GM12878 (cell line): Measurements from ENCODE around the gene CNTNAP2. TPM values are rescaled to one million over a fixed set of nuclear protein-coding genes. Genes with fewer than 3 reads are reported as not detected.

ENCODE experiments used
- ATAC-seq: fragments of 200-7000 bp; cut with Tn5 transposase; 3 replicates; pipeline ENCODE4 v1.9.1; 2020; ENCODE audit warnings: mild to moderate bottlenecking, moderate library complexity
- BruUV-seq: library from RNA; stranded (reverse); fragments of 400-500 nt; replicated peaks from 2 replicates; lab custom pipeline; 2021; lab: Mats Ljungman, UMichigan
- CTCF ChIA-PET: fragments of 300-600 bp; sonication (Branson Sonifier 250); formaldehyde crosslinking; extraction: SDS; loops from one replicate; lab custom pipeline; 2021; ENCODE audit warnings: inconsistent platforms; lab: Yijun Ruan, JAX
- POLR2A ChIA-PET: fragments of 350-600 bp; formaldehyde crosslinking; extraction: SDS; loops from one replicate; lab custom pipeline; 2021; ENCODE audit warnings: inconsistent platforms; lab: Charles Lee
- RAD21 ChIA-PET: fragments of 300-600 bp; sonication (Branson Sonifier 250); formaldehyde crosslinking; loops from one replicate; lab custom pipeline; 2023; ENCODE audit warnings: antibody characterized with exemption; ENCODE audit not compliant: unreplicated experiment; lab: Charles Lee
- SMC1A ChIA-PET: fragments of 300-600 bp; sonication (Branson Sonifier 250); formaldehyde crosslinking; loops from one replicate; lab custom pipeline; 2023; ENCODE audit not compliant: unreplicated experiment, uncharacterized antibody; lab: Charles Lee
- DNase-seq: peaks from one replicate; pipeline ENCODE4 v3.0.0-alpha.2; 2011; ENCODE audit warnings: low read depth, low spot score
- FAIRE-seq: peaks from 3 replicates; lab custom pipeline; 2011; peaks lifted over from hg19 to GRCh38; lab: Jason Lieb, UNC
- H2AFZ ChIP-seq: 2 replicates; pipeline ENCODE4 v1.6.0; 2011; ENCODE audit warnings: low read depth, low read length, control low read depth; ENCODE audit not compliant: control insufficient read depth
- H3K27ac ChIP-seq: 2 replicates; pipeline ENCODE4 v1.5.1; 2011; ENCODE audit warnings: control low read depth; ENCODE audit not compliant: control insufficient read depth, insufficient read depth
- H3K27me3 ChIP-seq, 2 experiments: replicated peaks in 1 of 2; 2 replicates each; pipeline versions ENCODE4 v1.6.0 to v1.6.1; 2011; ENCODE audit warnings: low read length in 1 of 2; ENCODE audit not compliant: control insufficient read depth in 2 of 2, insufficient read depth in 2 of 2
- H3K36me3 ChIP-seq, 2 experiments: 2 replicates each; pipeline ENCODE4 v1.5.1; 2011; ENCODE audit warnings: low read length in 1 of 2; ENCODE audit not compliant: control insufficient read depth in 2 of 2, insufficient read depth in 2 of 2
- H3K4me1 ChIP-seq: 2 replicates; pipeline ENCODE4 v1.6.1; 2011; ENCODE audit warnings: mild to moderate bottlenecking, low read length, moderate library complexity, mixed read lengths; ENCODE audit not compliant: control insufficient read depth, insufficient read depth
- H3K4me2 ChIP-seq: 2 replicates; pipeline ENCODE4 v1.6.0; 2011; ENCODE audit warnings: control low read depth; ENCODE audit not compliant: control insufficient read depth, insufficient read depth
- H3K4me3 ChIP-seq: fragments of 200-600 bp; sonication (generic); 2 replicates; pipeline ENCODE4 v1.5.1; 2016
- H3K79me2 ChIP-seq: 2 replicates; pipeline ENCODE4 v1.6.0; 2011; ENCODE audit warnings: low read length; ENCODE audit not compliant: control insufficient read depth, insufficient read depth
- H3K9ac ChIP-seq: 2 replicates; pipeline ENCODE4 v1.8.0; 2011; ENCODE audit warnings: low read length, control low read depth, mixed read lengths; ENCODE audit not compliant: control insufficient read depth, insufficient read depth
- H3K9me3 ChIP-seq: replicated peaks from 3 replicates; pipeline ENCODE4 v1.5.1; 2011; ENCODE audit warnings: mild to moderate bottlenecking, low read length; ENCODE audit not compliant: control insufficient read depth, insufficient read depth
- H4K20me1 ChIP-seq: 2 replicates; pipeline ENCODE4 v1.6.0; 2011; ENCODE audit not compliant: control insufficient read depth, insufficient read depth
- BHLHE40 ChIP-seq, 2 experiments: fragments of 450-650 bp in 1 of 2; IDR thresholded peaks; 2 replicates each; pipeline ENCODE4 v1.6.1; 2011 to 2017; ENCODE audit warnings: low read depth in 2 of 2, borderline replicate concordance in 1 of 2, improper control_type of control experiment in 1 of 2, low read length in 1 of 2, mild to moderate bottlenecking in 1 of 2
- EED ChIP-seq: sonication (generic); IDR thresholded peaks from 2 replicates; pipeline ENCODE4 v1.6.1; 2016; ENCODE audit warnings: antibody characterized with exemption, low read depth
- ETV6 ChIP-seq, 2 experiments: fragments of 450-650 bp in 1 of 2; IDR thresholded peaks in 1 of 2; conservative IDR thresholded peaks in 1 of 2; 2 replicates each; pipeline ENCODE4 v1.6.1; 2014; ENCODE audit warnings: antibody characterized with exemption in 1 of 2, borderline replicate concordance in 1 of 2, low read depth in 1 of 2, mild to moderate bottlenecking in 1 of 2, moderate library complexity in 1 of 2
- FOXK2 ChIP-seq: fragments of 450-650 bp; IDR thresholded peaks from 2 replicates; pipeline ENCODE4 v1.6.1; 2017; ENCODE audit warnings: mild to moderate bottlenecking, moderate library complexity
- IRF5 ChIP-seq: fragments of 450-650 bp; IDR thresholded peaks from 2 replicates; pipeline ENCODE4 v1.6.1; 2017; ENCODE audit warnings: borderline replicate concordance
- MEF2B ChIP-seq: fragments of 450-650 bp; IDR thresholded peaks from 2 replicates; pipeline ENCODE4 v1.6.1; 2018; ENCODE audit warnings: mild to moderate bottlenecking, moderate library complexity; ENCODE audit not compliant: partially characterized antibody, poor library complexity, severe bottlenecking
- NFYB ChIP-seq: IDR thresholded peaks from 2 replicates; pipeline ENCODE4 v1.6.1; 2011; ENCODE audit warnings: low read depth, mild to moderate bottlenecking, low read length, improper control_type of control experiment, moderate library complexity; ENCODE audit not compliant: insufficient read depth
- NR2C1 ChIP-seq: fragments of 450-650 bp; IDR thresholded peaks from 2 replicates; pipeline ENCODE4 v1.6.1; 2017; ENCODE audit warnings: antibody characterized with exemption, mild to moderate bottlenecking, moderate library complexity
- POLR2AphosphoS2 ChIP-seq: IDR thresholded peaks from 2 replicates; pipeline ENCODE4 v1.6.1; 2011; ENCODE audit warnings: low read depth, mild to moderate bottlenecking, low read length, improper control_type of control experiment, moderate library complexity
- POLR2AphosphoS5 ChIP-seq: IDR thresholded peaks from 2 replicates; pipeline ENCODE4 v1.6.1; 2011; ENCODE audit warnings: mild to moderate bottlenecking, low read length, inconsistent platforms
- RAD21 ChIP-seq: IDR thresholded peaks from 2 replicates; pipeline ENCODE4 v1.6.1; 2011; ENCODE audit warnings: mild to moderate bottlenecking, low read depth, low read length, moderate library complexity; ENCODE audit not compliant: insufficient read depth
- RUNX3 ChIP-seq: IDR thresholded peaks from 2 replicates; pipeline ENCODE4 v1.6.1; 2012; ENCODE audit warnings: low read length, inconsistent platforms
- SIX5 ChIP-seq: IDR thresholded peaks from 2 replicates; pipeline ENCODE4 v1.6.1; 2011; ENCODE audit warnings: mild to moderate bottlenecking, low read depth, low read length, moderate library complexity; ENCODE audit not compliant: severe bottlenecking
- TAF1 ChIP-seq: IDR thresholded peaks from 2 replicates; pipeline ENCODE4 v1.6.1; 2011; ENCODE audit warnings: mild to moderate bottlenecking, low read depth, low read length, borderline replicate concordance
- TARDBP ChIP-seq: IDR thresholded peaks from 2 replicates; pipeline ENCODE4 v1.6.1; 2016; ENCODE audit warnings: borderline replicate concordance
- TCF7 ChIP-seq: IDR thresholded peaks from 2 replicates; pipeline ENCODE4 v1.6.1; 2014; ENCODE audit warnings: antibody characterized with exemption, borderline replicate concordance
- ZNF384 ChIP-seq: IDR thresholded peaks from 2 replicates; pipeline ENCODE4 v1.6.1; 2012; ENCODE audit warnings: low read depth, mild to moderate bottlenecking, low read length, improper control_type of control experiment, borderline replicate concordance
- WGBS: methylation state at CpG from one replicate; pipeline ENCODE4 v1.1.6; 2016; ENCODE audit warnings: low lambda C conversion rate; ENCODE audit not compliant: insufficient replicate concordance, insufficient coverage; ENCODE audit errors: missing lambda C conversion rate; 5-methylcytosine and 5-hydroxymethylcytosine counted together
- in situ Hi-C: fragments of 300-500 bp; cut with MboI; formaldehyde crosslinking; loops from 9 replicates; pipeline ENCODE4 v1.14.3; 2018; ENCODE audit warnings: mixed read lengths
- intact Hi-C: fragments of 100-400 bp; cut with micrococcal nuclease; formaldehyde crosslinking; loops from one replicate; pipeline ENCODE4 v1.14.2; 2022; ENCODE audit not compliant: unreplicated experiment
- polyA plus RNA-seq, 11 experiments: library from polyadenylated mRNA; depleted of rRNA in 4 of 11; unstranded in 6 of 11; stranded (reverse) in 5 of 11; fragments of >200 nt; fragmentation: Nextera tagmentation in 4 of 11; fragmentation: Illumina TruSeq in 1 of 11; extraction: Ambion mirVana in 4 of 11; extraction: Trizol in 1 of 11; gene quantifications; 1 replicate in 1 of 11; 2 replicates in 10 of 11; pipeline versions ENCODE4 v1.2.1 to v1.2.3, GENCODE V29; 2011 to 2016; ENCODE audit warnings: inconsistent platforms in 2 of 11, missing spikeins in 2 of 11, low read depth in 1 of 11
- total RNA-seq, 4 experiments: library from RNA; depleted of rRNA in 3 of 4; stranded (reverse); fragments of >200 nt in 3 of 4; fragmentation: Illumina TruSeq in 1 of 4; extraction: Trizol in 1 of 4; gene quantifications; 2 replicates each; pipeline versions ENCODE4 v1.2.1 to v1.2.3, GENCODE V29; 2013 to 2021

CNTNAP2 gene
- total and polyA plus RNA-seq, 10 of the 15 experiments (the other 5 are each of a cell fraction or from before 2014, with no cell fraction given) = 0.03 to 0.08 (median 0.03) TPM; not detected in 7

GRCh38 chr7:148155000-148155399, 2038.4 kb downstream of the CNTNAP2 start:
- no peaks in the 10 kb centered on the region for H3K79me2 ChIP-seq
- H3K9ac ChIP-seq = no peak overlapping the region
- H3K36me3 ChIP-seq = no peaks in the 10 kb centered on the region
- H3K4me3 ChIP-seq = no peak overlapping the region
- ATAC-seq (no peak), FAIRE-seq (no peak), DNase-seq (no peak)
- H3K4me1 ChIP-seq = no peaks in the 10 kb centered on the region
- no TSS peak for BruUV-seq
- no peak overlapping the region for H2AFZ ChIP-seq
- in situ Hi-C loops (no loop called here), intact Hi-C loops (no loop called here)
- TF ChIP-seq NR2C1 (no peak), POLR2AphosphoS2 (no peak), SIX5 (no peak), IRF5 (no peak), TAF1 (no peak), TARDBP (no peak), ZNF384 (no peak), BHLHE40 (IDR thresholded peaks at IDR 0.05; ENCODE audit: borderline replicate concordance in 1 of 2, low read depth in 2 of 2, low read length in 1 of 2) (no peak), POLR2AphosphoS5 (no peak), TCF7 (no peak), FOXK2 (no peak), EED (no peak), NFYB (no peak), RAD21 (no peak), RUNX3 (no peak), MEF2B (no peak), ETV6 (conservative IDR thresholded peaks at IDR 0.05 in 1 of 2, IDR thresholded peaks at IDR 0.05 in 1 of 2; ENCODE audit: borderline replicate concordance in 1 of 2, low read depth in 1 of 2) (no peak)
- ChIA-PET POLR2A (no interaction called here), CTCF (interaction anchor here (0.9 kb wide), 1 partner anchor 12 kb away, joined by 3 read pairs; no protein-coding TSS in a partner anchor), RAD21 (no interaction called here), SMC1A (interaction anchor here (0.6 kb wide), 1 partner anchor 138 kb away, joined by 3 read pairs; no protein-coding TSS in a partner anchor)
- no peaks in the 10 kb centered on the region for H3K27me3 ChIP-seq
- H4K20me1 ChIP-seq = no peaks in the 10 kb centered on the region
- no peak overlapping the region for H3K27ac ChIP-seq
- H3K4me2 ChIP-seq = no peak overlapping the region
- H3K9me3 ChIP-seq = no peaks in the 10 kb centered on the region
- 26% methylated on average over 9 of the region's 9 CpGs for WGBS
